ENCODE data around the gene C2CD3. TPM values are rescaled to one million over a fixed set of nuclear protein-coding genes. Genes with fewer than 3 reads are reported as not detected.

Gene C2CD3
- polyA plus RNA-seq, 1 experiment: 10.3 TPM

DNA sequence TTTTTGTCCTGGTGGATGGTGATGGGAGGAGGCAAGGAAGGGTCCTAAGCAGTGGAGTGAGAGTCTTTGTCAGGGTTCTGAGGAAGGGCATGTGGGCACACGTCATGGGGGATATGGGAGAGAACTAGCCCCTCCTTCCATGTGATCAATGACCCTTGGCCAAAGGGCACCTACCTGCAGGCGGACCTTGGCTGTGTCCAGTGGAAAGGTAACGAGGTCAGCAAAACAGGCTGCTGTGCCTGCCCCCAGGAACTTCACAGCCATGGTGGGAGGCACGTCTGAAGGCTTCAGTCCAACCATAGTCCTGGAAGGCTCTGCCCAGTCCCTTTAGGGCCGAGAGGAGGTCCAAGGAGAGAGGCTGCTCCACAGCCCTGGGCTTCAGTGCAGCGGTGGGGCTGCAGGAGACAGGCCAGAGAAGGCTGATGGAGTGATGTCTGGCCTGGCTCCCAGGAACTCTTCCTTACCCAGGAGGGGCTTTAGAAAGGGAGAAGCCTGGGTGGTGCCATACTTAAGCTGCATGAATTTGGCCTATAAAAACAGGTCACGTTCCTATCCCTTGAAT is 164.0 kb downstream of the C2CD3 start:
- ChIA-PET CTCF (no interaction called here), POLR2A (no interaction called here)
- TF ChIP-seq, protein P1, sequence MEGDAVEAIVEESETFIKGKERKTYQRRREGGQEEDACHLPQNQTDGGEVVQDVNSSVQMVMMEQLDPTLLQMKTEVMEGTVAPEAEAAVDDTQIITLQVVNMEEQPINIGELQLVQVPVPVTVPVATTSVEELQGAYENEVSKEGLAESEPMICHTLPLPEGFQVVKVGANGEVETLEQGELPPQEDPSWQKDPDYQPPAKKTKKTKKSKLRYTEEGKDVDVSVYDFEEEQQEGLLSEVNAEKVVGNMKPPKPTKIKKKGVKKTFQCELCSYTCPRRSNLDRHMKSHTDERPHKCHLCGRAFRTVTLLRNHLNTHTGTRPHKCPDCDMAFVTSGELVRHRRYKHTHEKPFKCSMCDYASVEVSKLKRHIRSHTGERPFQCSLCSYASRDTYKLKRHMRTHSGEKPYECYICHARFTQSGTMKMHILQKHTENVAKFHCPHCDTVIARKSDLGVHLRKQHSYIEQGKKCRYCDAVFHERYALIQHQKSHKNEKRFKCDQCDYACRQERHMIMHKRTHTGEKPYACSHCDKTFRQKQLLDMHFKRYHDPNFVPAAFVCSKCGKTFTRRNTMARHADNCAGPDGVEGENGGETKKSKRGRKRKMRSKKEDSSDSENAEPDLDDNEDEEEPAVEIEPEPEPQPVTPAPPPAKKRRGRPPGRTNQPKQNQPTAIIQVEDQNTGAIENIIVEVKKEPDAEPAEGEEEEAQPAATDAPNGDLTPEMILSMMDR (IDR thresholded peaks at IDR 0.05; ENCODE audit: insufficient read depth, low read depth, low read length): no peak

DNA sequence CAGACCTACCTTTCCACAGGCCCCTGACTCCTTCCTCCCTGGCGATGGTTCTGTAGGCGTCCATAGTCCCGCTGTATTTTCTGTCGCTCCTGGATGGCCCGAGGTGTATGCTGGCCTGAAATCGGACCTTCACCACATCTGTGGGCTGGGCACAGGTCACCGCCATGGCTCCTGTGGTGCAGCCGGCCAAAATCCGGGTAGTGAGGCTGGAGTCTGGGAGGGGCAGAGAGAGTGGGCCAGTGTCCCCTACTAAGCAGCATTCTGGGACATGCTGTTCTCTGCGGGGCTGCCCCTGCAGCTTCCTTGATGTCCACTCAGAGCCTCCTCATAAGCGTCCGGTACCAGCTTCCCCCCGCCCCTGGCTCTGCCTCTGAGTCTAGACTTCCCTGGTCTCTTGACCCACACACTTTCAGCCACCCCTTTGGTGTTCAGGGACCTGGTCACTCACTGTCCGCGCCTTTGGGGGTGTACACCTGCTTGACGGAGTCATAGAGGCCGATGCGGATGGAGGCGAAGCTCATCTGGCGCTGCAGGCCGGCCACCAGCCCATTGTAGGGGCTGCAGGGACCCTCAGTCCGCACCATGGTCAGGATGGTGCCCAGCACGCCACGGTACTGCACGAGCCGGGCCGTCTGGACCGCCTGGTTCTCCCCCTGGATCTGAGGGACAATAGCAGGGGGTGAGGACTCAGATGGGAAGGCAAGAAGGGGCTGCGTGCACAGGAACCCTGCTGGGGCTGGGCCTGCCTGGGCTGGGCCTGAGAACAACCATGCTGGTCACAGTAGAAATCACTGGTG is 164.9 kb downstream of the C2CD3 start:
- Histone ChIP-seq H3K36me3 (ENCODE audit: control insufficient read depth, insufficient read depth, low read length) (peaks cover 8% of the 10 kb centered on the region), H3K27me3 (ENCODE audit: control insufficient read depth, insufficient read depth, low read length) (no peaks in the 10 kb centered on the region), H3K4me3 (ENCODE audit: low read depth, low read length) (no peak overlapping the region)
- TF ChIP-seq, protein P1 (IDR thresholded peaks at IDR 0.05; ENCODE audit: insufficient read depth, low read depth, low read length): no peak
- POLR2A ChIA-PET: no interaction called here
- DNase-seq (ENCODE audit: low read depth): no peak
- CTCF ChIA-PET: interaction anchor here (1.1 kb wide), 1 partner anchor 22 kb away, joined by 3 read pairs; no protein-coding TSS in a partner anchor

More for the DNA sequence above, 164.0 kb downstream of the C2CD3 start:
- Histone ChIP-seq H3K27me3 (ENCODE audit: control insufficient read depth, insufficient read depth, low read length) (no peaks in the 10 kb centered on the region), H3K4me3 (ENCODE audit: low read depth, low read length) (no peak overlapping the region), H3K36me3 (ENCODE audit: control insufficient read depth, insufficient read depth, low read length) (peaks cover 8% of the 10 kb centered on the region)
- DNase-seq (ENCODE audit: low read depth): no peak

DNA sequence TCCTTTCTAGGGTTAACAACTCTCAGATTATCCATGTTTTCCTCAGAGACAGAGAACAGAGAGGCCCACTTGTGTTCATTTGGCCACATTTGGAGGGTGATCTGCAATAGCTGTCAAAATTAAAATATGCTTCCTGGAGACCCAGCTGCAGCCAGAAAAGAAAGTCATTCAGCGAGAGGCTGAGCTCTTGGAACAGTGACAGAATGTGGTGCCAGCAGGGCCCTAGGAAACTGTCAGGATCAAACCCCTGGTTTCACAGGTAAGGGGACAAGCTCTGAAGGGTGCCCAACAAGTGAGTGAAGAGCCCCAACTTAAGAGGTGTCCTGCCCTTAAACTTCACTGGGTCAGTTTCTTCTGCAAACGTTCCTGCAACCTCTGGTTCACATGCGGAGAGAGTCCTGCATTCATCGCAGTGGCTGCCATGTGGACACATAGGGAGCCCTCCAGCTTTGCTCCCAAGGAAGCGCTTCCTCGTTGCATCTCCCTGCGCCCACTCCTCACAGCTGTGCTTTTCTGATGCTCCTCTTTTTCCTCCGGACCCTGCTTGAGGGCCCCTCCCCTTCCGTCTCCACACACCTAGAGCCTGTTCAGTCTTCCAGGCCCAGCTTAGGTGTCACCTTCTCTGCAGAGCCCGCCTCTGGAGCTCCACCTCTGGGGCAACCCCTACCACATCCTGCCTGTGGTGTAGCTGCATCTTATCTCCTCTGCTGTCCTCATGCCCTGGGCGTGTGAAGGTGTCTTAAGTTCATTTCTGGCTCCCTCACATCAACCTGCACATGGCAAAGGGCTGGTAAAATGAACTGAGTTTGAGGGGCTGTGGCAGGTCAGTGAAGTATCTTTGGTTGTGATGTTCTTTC is 165.8 kb downstream of the C2CD3 start:
- ChIA-PET CTCF (interaction anchor here (1.1 kb wide), 1 partner anchor 21 kb away, joined by 3 read pairs; no protein-coding TSS in a partner anchor), POLR2A (no interaction called here)
- DNase-seq (ENCODE audit: low read depth): no peak
- TF ChIP-seq, protein P1 (IDR thresholded peaks at IDR 0.05; ENCODE audit: insufficient read depth, low read depth, low read length): no peak
- H3K36me3 ChIP-seq (ENCODE audit: control insufficient read depth, insufficient read depth, low read length): peaks cover 8% of the 10 kb centered on the region
- no peaks in the 10 kb centered on the region for H3K27me3 ChIP-seq (ENCODE audit: control insufficient read depth, insufficient read depth, low read length)
- no peak overlapping the region for H3K4me3 ChIP-seq (ENCODE audit: low read depth, low read length)

DNA sequence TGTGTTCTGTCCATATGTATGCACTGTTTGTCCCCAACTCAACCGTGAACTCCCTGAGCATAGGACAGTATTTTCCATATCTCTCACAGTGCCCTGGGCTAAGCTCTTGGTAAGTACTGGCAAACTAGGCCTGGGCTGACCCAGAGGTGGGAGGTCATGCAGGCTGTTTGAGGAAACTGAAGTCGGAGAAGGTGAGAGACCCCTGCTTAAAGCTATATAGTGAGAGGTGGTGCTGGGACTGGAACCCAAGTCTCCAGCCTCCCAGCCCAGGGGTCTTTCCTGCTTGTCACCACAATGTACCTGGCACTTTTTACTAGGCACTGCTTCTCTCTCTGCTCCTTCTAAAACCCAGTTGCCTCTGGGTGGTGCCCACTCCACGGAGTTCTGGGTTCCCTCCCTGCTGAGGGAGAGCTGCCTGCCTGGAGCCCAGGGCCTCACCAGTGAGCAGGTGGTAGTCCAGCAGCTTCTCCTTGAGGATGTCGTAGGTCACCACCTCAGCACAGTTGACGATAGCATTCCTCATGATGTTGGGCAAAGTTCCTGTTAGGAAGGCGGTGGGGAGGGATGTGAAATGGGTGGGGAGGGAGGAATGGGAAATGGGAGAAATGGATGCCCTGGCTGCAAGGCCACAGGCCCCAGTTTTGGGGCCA is 166.6 kb downstream of the C2CD3 start:
- Histone ChIP-seq H3K27me3 (ENCODE audit: control insufficient read depth, insufficient read depth, low read length) (no peaks in the 10 kb centered on the region), H3K36me3 (ENCODE audit: control insufficient read depth, insufficient read depth, low read length) (peaks cover 8% of the 10 kb centered on the region), H3K4me3 (ENCODE audit: low read depth, low read length) (no peak overlapping the region)
- CTCF ChIA-PET: no interaction called here
- no peak for DNase-seq (ENCODE audit: low read depth)
- POLR2A ChIA-PET: no interaction called here
- TF ChIP-seq, protein P1 (IDR thresholded peaks at IDR 0.05; ENCODE audit: insufficient read depth, low read depth, low read length): no peak
